H1 (cell line): ENCODE data around the gene NR5A2. TPM values are rescaled to one million over a fixed set of nuclear protein-coding genes. Genes with fewer than 3 reads are reported as not detected.

Source experiments
- CTCF ChIA-PET: fragments of 300-600 bp; sonication (Branson Sonifier 250); formaldehyde crosslinking; loops from one replicate; lab custom pipeline; 2021; ENCODE audit not compliant: partially characterized antibody; lab: Charles Lee
- POLR2A ChIA-PET: fragments of 300-600 bp; sonication (Branson Sonifier 250); formaldehyde crosslinking; loops from one replicate; lab custom pipeline; 2021; ENCODE audit warnings: inconsistent platforms; ENCODE audit not compliant: partially characterized antibody; lab: Charles Lee
- DNase-seq, 2 experiments: peaks; one replicate each; pipeline versions ENCODE4 v3.0.0 to v3.0.0-alpha.2; 2010 to 2022; ENCODE audit warnings: low spot score in 2 of 2, low read depth in 1 of 2, mixed read lengths in 1 of 2
- FAIRE-seq: peaks from 2 replicates; lab custom pipeline; 2011; peaks lifted over from hg19 to GRCh38; lab: Jason Lieb, UNC
- H2AFZ ChIP-seq: 2 replicates; pipeline ENCODE4 v1.8.1; 2012; ENCODE audit warnings: low read length, inconsistent platforms
- H2AK5ac ChIP-seq: 2 replicates; pipeline ENCODE4 v1.6.1; 2013; ENCODE audit warnings: low read depth, low read length
- H2BK120ac ChIP-seq: replicated peaks from 2 replicates; pipeline ENCODE3; 2013; ENCODE audit warnings: low read depth, low read length, inconsistent platforms
- H2BK12ac ChIP-seq: 2 replicates; pipeline ENCODE4 v1.6.1; 2013; ENCODE audit warnings: low read depth, low read length
- H2BK15ac ChIP-seq: 2 replicates; pipeline ENCODE4 v1.6.1; 2013; ENCODE audit warnings: low read length
- H2BK20ac ChIP-seq: 2 replicates; pipeline ENCODE4 v1.6.1; 2013; ENCODE audit warnings: low read length
- H2BK5ac ChIP-seq: 2 replicates; pipeline ENCODE4 v1.6.1; 2013; ENCODE audit warnings: low read depth, low read length
- H3K14ac ChIP-seq: 2 replicates; pipeline ENCODE4 v1.6.1; 2013; ENCODE audit warnings: inconsistent platforms; ENCODE audit not compliant: insufficient read length
- H3K18ac ChIP-seq: 2 replicates; pipeline ENCODE4 v1.6.1; 2013; ENCODE audit warnings: low read length; ENCODE audit errors: extremely low read depth
- H3K23ac ChIP-seq: 2 replicates; pipeline ENCODE4 v1.6.1; 2013; ENCODE audit warnings: inconsistent platforms; ENCODE audit not compliant: insufficient read length
- H3K23me2 ChIP-seq: 2 replicates; pipeline ENCODE4 v1.6.1; 2013; ENCODE audit warnings: low read depth, low read length
- H3K27ac ChIP-seq: 2 replicates; pipeline ENCODE4 v1.6.1; 2011; ENCODE audit warnings: low read depth, low read length, inconsistent platforms
- H3K27me3 ChIP-seq, 4 experiments: replicated peaks in 1 of 4; 1 replicate in 1 of 4; 2 replicates in 3 of 4; pipeline versions ENCODE4 v1.6.1 to v1.8.1; 2011 to 2013; ENCODE audit warnings: low read length in 3 of 4, mild to moderate bottlenecking in 3 of 4, inconsistent platforms in 2 of 4, mixed read lengths in 2 of 4, moderate library complexity in 1 of 4; ENCODE audit not compliant: control insufficient read depth in 3 of 4, insufficient read depth in 3 of 4; ENCODE audit errors: extremely low read depth in 1 of 4
- H3K36me3 ChIP-seq, 4 experiments: 2 replicates each; pipeline versions ENCODE4 v1.6.1 to v1.8.1; 2011 to 2013; ENCODE audit warnings: mild to moderate bottlenecking in 4 of 4, low read length in 3 of 4, moderate library complexity in 2 of 4, control low read depth in 1 of 4, inconsistent platforms in 1 of 4; ENCODE audit not compliant: insufficient read depth in 4 of 4, control insufficient read depth in 2 of 4
- H3K4ac ChIP-seq: replicated peaks from 2 replicates; pipeline ENCODE3; 2013; ENCODE audit warnings: low read length, low read depth, mixed read lengths, inconsistent platforms; ENCODE audit not compliant: insufficient read length
- H3K4me1 ChIP-seq, 4 experiments: replicated peaks in 1 of 4; 1 replicate in 1 of 4; 2 replicates in 3 of 4; pipeline versions ENCODE4 v1.6.1 to v1.8.1; 2011 to 2013; ENCODE audit warnings: low read length in 3 of 4, inconsistent platforms in 2 of 4, mixed read lengths in 1 of 4; ENCODE audit not compliant: insufficient read depth in 4 of 4, control insufficient read depth in 3 of 4
- H3K4me2 ChIP-seq, 2 experiments: 2 replicates each; pipeline versions ENCODE4 v1.6.1 to v1.8.1; 2011 to 2013; ENCODE audit warnings: low read depth in 2 of 2, low read length in 2 of 2, control low read depth in 1 of 2, inconsistent platforms in 1 of 2, mild to moderate bottlenecking in 1 of 2; ENCODE audit not compliant: insufficient read depth in 1 of 2
- H3K4me3 ChIP-seq, 4 experiments: fragments of 200-600, 300-600 bp in 1 of 4; sonication (generic), shearing (Covaris generic), sonication (Bioruptor Twin) in 1 of 4; 2 replicates each; pipeline versions ENCODE4 v1.5.1 to v1.8.1; 2011 to 2016; ENCODE audit warnings: low read length in 4 of 4, low read depth in 3 of 4, control low read depth in 2 of 4, inconsistent platforms in 2 of 4, mild to moderate bottlenecking in 2 of 4, mixed read lengths in 1 of 4, moderate library complexity in 1 of 4; ENCODE audit not compliant: insufficient read depth in 2 of 4; ENCODE audit errors: extremely low read depth in 1 of 4
- H3K56ac ChIP-seq: replicated peaks from 2 replicates; pipeline ENCODE3; 2013; ENCODE audit warnings: low read depth, mild to moderate bottlenecking, mixed read lengths, low read length, inconsistent platforms; ENCODE audit not compliant: insufficient read length
- H3K79me1 ChIP-seq: 2 replicates; pipeline ENCODE4 v1.6.1; 2013; ENCODE audit warnings: low read depth, low read length, control low read depth
- H3K79me2 ChIP-seq, 2 experiments: 2 replicates each; pipeline versions ENCODE4 v1.6.1 to v1.8.1; 2012 to 2013; ENCODE audit warnings: low read length in 2 of 2, mild to moderate bottlenecking in 2 of 2, inconsistent platforms in 1 of 2; ENCODE audit not compliant: insufficient read depth in 2 of 2, control insufficient read depth in 1 of 2
- H3K9ac ChIP-seq, 4 experiments: replicated peaks in 1 of 4; 1 replicate in 1 of 4; 2 replicates in 3 of 4; pipeline versions ENCODE4 v1.6.1 to v1.8.1; 2011 to 2013; ENCODE audit warnings: low read depth in 3 of 4, low read length in 3 of 4, control low read depth in 2 of 4, mild to moderate bottlenecking in 2 of 4, moderate library complexity in 2 of 4, inconsistent platforms in 1 of 4; ENCODE audit errors: extremely low read depth in 1 of 4
- H3K9me3 ChIP-seq, 2 experiments: 2 replicates each; pipeline versions ENCODE4 v1.6.1 to v1.8.1; 2012 to 2013; ENCODE audit warnings: mild to moderate bottlenecking in 2 of 2, moderate library complexity in 2 of 2, control low read depth in 1 of 2, inconsistent platforms in 1 of 2, low read depth in 1 of 2, low read length in 1 of 2, mixed read lengths in 1 of 2; ENCODE audit not compliant: insufficient read depth in 2 of 2
- H4K20me1 ChIP-seq, 2 experiments: replicated peaks in 1 of 2; 2 replicates each; pipeline versions ENCODE3 to v1.8.1; 2011 to 2013; ENCODE audit warnings: inconsistent platforms in 2 of 2, low read length in 2 of 2, mild to moderate bottlenecking in 1 of 2; ENCODE audit not compliant: insufficient read depth in 2 of 2, control insufficient read depth in 1 of 2
- H4K5ac ChIP-seq: 2 replicates; pipeline ENCODE4 v1.6.1; 2013; ENCODE audit warnings: low read length, low read depth, mixed read lengths, inconsistent platforms; ENCODE audit not compliant: insufficient read length
- H4K8ac ChIP-seq: 2 replicates; pipeline ENCODE4 v1.8.0; 2013; ENCODE audit warnings: mild to moderate bottlenecking, moderate library complexity, low read length, inconsistent platforms; ENCODE audit not compliant: insufficient read depth; ENCODE audit errors: extremely low read depth
- H4K91ac ChIP-seq: replicated peaks from 2 replicates; pipeline ENCODE3; 2013; ENCODE audit warnings: low read length, mixed read lengths, inconsistent platforms; ENCODE audit not compliant: insufficient read length
- BACH1 ChIP-seq: IDR thresholded peaks from 2 replicates; pipeline ENCODE4 v1.6.1; 2012; ENCODE audit warnings: low read length, improper control_type of control experiment
- CBX8 ChIP-seq: fragments of 300-800, 300-1000 bp; sonication (generic); IDR thresholded peaks from 2 replicates; pipeline ENCODE4 v1.7.1; 2016; ENCODE audit warnings: low read depth, low read length, borderline replicate concordance
- CEBPB ChIP-seq: IDR thresholded peaks from 2 replicates; pipeline ENCODE4 v1.6.1; 2012; ENCODE audit warnings: low read depth, low read length
- CHD1 ChIP-seq: IDR thresholded peaks from 2 replicates; pipeline ENCODE4 v1.6.1; 2012; ENCODE audit warnings: low read depth, low read length, improper control_type of control experiment
- EGR1 ChIP-seq: IDR thresholded peaks from 2 replicates; pipeline ENCODE4 v1.6.1; 2011; ENCODE audit warnings: low read depth, low read length, borderline replicate concordance
- EZH2 ChIP-seq: fragments of 200-600 bp; sonication (generic); IDR thresholded peaks from 2 replicates; pipeline ENCODE4 v1.7.1; 2012; ENCODE audit warnings: low read depth, mild to moderate bottlenecking, moderate library complexity, low read length, inconsistent platforms; ENCODE audit not compliant: severe bottlenecking
- GTF2F1 ChIP-seq: IDR thresholded peaks from 2 replicates; pipeline ENCODE4 v1.6.1; 2012; ENCODE audit warnings: low read depth, low read length, improper control_type of control experiment, borderline replicate concordance
- SP2 ChIP-seq: IDR thresholded peaks from 2 replicates; pipeline ENCODE4 v1.6.1; 2012; ENCODE audit warnings: mild to moderate bottlenecking, low read length, inconsistent platforms
- SP4 ChIP-seq: IDR thresholded peaks from 2 replicates; pipeline ENCODE4 v1.6.1; 2012; ENCODE audit warnings: low read length, inconsistent platforms
- SUZ12 ChIP-seq: fragments of 200-600 bp; sonication (generic); IDR thresholded peaks from 2 replicates; pipeline ENCODE4 v1.6.1; 2012; ENCODE audit warnings: mild to moderate bottlenecking, inconsistent platforms, low read length, moderate library complexity, mixed read lengths
- TCF12 ChIP-seq: IDR thresholded peaks from 2 replicates; pipeline ENCODE4 v1.6.1; 2011; ENCODE audit warnings: low read depth, mild to moderate bottlenecking, low read length
- TEAD4 ChIP-seq: IDR thresholded peaks from 2 replicates; pipeline ENCODE4 v1.6.1; 2012; ENCODE audit warnings: low read depth, low read length, inconsistent platforms, mixed read lengths
- ZNF274 ChIP-seq: IDR thresholded peaks from 2 replicates; pipeline ENCODE4 v1.7.0; 2012; ENCODE audit warnings: low read length, borderline replicate concordance; ENCODE audit errors: extremely low read depth
- WGBS, 2 experiments: shearing (Covaris generic) in 1 of 2; methylation state at CpG; one replicate each; pipeline versions ENCODE4 v1.1.6 to v1.1.7; 2013 to 2015; ENCODE audit warnings: low lambda C conversion rate in 2 of 2, mixed read lengths in 2 of 2, inconsistent platforms in 1 of 2, low coverage in 1 of 2, missing lambda C conversion rate in 1 of 2; ENCODE audit not compliant: insufficient replicate concordance in 2 of 2, insufficient coverage in 1 of 2, insufficient read length in 1 of 2; ENCODE audit errors: extremely low coverage in 1 of 2, missing lambda C conversion rate in 1 of 2; 5-methylcytosine and 5-hydroxymethylcytosine counted together
- polyA plus RNA-seq, 7 experiments: library from polyadenylated mRNA; depleted of rRNA in 3 of 7; stranded (reverse) in 5 of 7; unstranded in 2 of 7; fragments of >200 nt in 5 of 7; fragments of 200-250 nt in 2 of 7; gene quantifications; 1 replicate in 5 of 7; 2 replicates in 1 of 7; 4 replicates in 1 of 7; pipeline versions ENCODE4 v1.2.1 to v1.2.3, GENCODE V29; 2011 to 2013; ENCODE audit warnings: missing spikeins in 2 of 7, mixed read lengths in 2 of 7
- total RNA-seq: library from RNA; stranded (reverse); fragmentation: NEBNext Ultra II Directional; extraction: Animal tissue kit (Norgen Biotek cat#: 25700); gene quantifications from 2 replicates; pipeline ENCODE4 v1.2.1, GENCODE V29; 2021
- TF ChIP-seq, protein P1 (sequence below): IDR thresholded peaks from 2 replicates; pipeline ENCODE4 v1.6.1; 2012; ENCODE audit warnings: low read length, inconsistent platforms

The NR5A2 gene
- total and polyA plus RNA-seq, 2 of the 8 experiments (the other 6 are each of a cell fraction or from before 2014, with no cell fraction given), result 1.7 to 11.6 TPM

DNA sequence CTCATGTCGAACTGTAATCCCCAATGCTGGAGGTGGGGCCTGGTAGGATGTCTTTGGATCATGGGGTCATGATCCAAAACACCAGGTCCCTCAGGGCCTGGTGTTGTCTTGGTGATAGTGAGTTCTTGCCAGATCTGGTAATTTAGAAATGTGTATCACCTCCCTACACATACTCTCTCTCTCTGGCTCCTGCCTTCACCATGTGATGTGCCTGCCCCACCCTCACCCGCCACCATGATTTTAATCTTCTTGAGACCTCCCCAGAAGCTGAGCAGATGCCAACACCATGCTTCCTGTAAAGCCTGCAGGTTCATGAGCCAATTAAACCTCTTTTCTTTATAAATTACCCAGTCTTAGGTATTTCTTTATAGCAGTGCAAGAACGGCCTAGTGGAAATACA is 136.4 kb downstream of the NR5A2 start:
- Histone ChIP-seq H4K8ac (no peak overlapping the region), H3K4me1 (no peaks in the 10 kb centered on the region; a peak in 1 of 7 replicates), H4K91ac (no peak overlapping the region), H2BK15ac (no peak overlapping the region), H3K4me2 (no peak overlapping the region), H2BK20ac (no peak overlapping the region), H3K9ac (no peak overlapping the region), H3K14ac (no peak overlapping the region), H3K4ac (no peak overlapping the region), H3K23me2 (no peaks in the 10 kb centered on the region), H4K5ac (no peak overlapping the region), H4K20me1 (no peaks in the 10 kb centered on the region), H2BK120ac (no peak overlapping the region), H3K79me2 (no peaks in the 10 kb centered on the region), H2BK12ac (no peak overlapping the region), H3K18ac (no peak overlapping the region), H3K4me3 (no peak overlapping the region), H3K27ac (no peak overlapping the region), H3K56ac (no peak overlapping the region), H3K27me3 (peaks cover 0 to 1% (median 0%) of the 10 kb centered on the region in 4 experiments; a peak in 1 of 7 replicates), H2AFZ (no peak overlapping the region), H2BK5ac (no peak overlapping the region), H3K9me3 (no peaks in the 10 kb centered on the region), H2AK5ac (no peak overlapping the region), H3K79me1 (no peaks in the 10 kb centered on the region), H3K36me3 (no peaks in the 10 kb centered on the region), H3K23ac (no peak overlapping the region)
- ChIA-PET POLR2A (no interaction called here), CTCF (interaction anchor here (0.6 kb wide), 1 partner anchor 488 kb away, joined by 5 read pairs; no protein-coding TSS in a partner anchor)
- DNase-seq, result no peak
- no peak for FAIRE-seq
- 98% methylated on average over 3 of the region's 3 CpGs; no CpG with 5 or more reads in 1 of the 2 experiments for WGBS, 2 experiments
- TF ChIP-seq SUZ12 (no peak), BACH1 (no peak), SP4 (no peak), SP2 (no peak), ZNF274 (no peak), CEBPB (no peak), TEAD4 (no peak), GTF2F1 (no peak), EGR1 (no peak), TCF12 (no peak), CHD1 (no peak), CBX8 (no peak), EZH2 (no peak)
- TF ChIP-seq, protein P1, sequence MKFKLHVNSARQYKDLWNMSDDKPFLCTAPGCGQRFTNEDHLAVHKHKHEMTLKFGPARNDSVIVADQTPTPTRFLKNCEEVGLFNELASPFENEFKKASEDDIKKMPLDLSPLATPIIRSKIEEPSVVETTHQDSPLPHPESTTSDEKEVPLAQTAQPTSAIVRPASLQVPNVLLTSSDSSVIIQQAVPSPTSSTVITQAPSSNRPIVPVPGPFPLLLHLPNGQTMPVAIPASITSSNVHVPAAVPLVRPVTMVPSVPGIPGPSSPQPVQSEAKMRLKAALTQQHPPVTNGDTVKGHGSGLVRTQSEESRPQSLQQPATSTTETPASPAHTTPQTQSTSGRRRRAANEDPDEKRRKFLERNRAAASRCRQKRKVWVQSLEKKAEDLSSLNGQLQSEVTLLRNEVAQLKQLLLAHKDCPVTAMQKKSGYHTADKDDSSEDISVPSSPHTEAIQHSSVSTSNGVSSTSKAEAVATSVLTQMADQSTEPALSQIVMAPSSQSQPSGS, result no peak
